RWPE2 (cell line): ENCODE measurements around the gene BIRC5.

Experiments used
- ATAC-seq: fragments of 200-7000 bp; cut with Tn5 transposase; 3 replicates; pipeline ENCODE4 v1.9.1; 2021; ENCODE audit warnings: low read depth
- DNase-seq: peaks from one replicate; pipeline ENCODE4 v3.0.0-alpha.2; 2020; ENCODE audit warnings: low spot score
- H3K27ac ChIP-seq: fragments of 450-650 bp; 2 replicates; pipeline ENCODE4 v1.5.1; 2017; ENCODE audit warnings: mild to moderate bottlenecking; ENCODE audit not compliant: poor library complexity, severe bottlenecking
- H3K27me3 ChIP-seq: fragments of 250-450 bp; sonication (Bioruptor Pico); 2 replicates; pipeline ENCODE4 v1.5.1; 2021; ENCODE audit warnings: mild to moderate bottlenecking, moderate library complexity; ENCODE audit not compliant: insufficient read depth, poor library complexity, severe bottlenecking
- H3K36me3 ChIP-seq: fragments of 250-450 bp; sonication (Bioruptor Pico); 2 replicates; pipeline ENCODE4 v1.5.1; 2020; ENCODE audit warnings: low read depth, mild to moderate bottlenecking, moderate library complexity
- H3K4me1 ChIP-seq: fragments of 250-450 bp; sonication (Bioruptor Pico); 2 replicates; pipeline ENCODE4 v1.5.1; 2021; ENCODE audit warnings: mild to moderate bottlenecking, moderate library complexity; ENCODE audit not compliant: insufficient read depth, poor library complexity, severe bottlenecking
- H3K4me3 ChIP-seq: fragments of 250-450 bp; sonication (Bioruptor Pico); 2 replicates; pipeline ENCODE4 v1.5.1; 2021; ENCODE audit warnings: mild to moderate bottlenecking, moderate library complexity; ENCODE audit not compliant: severe bottlenecking
- H3K9me3 ChIP-seq: fragments of 250-450 bp; sonication (Bioruptor Pico); 2 replicates; pipeline ENCODE4 v1.5.1; 2021; ENCODE audit warnings: mild to moderate bottlenecking, moderate library complexity; ENCODE audit not compliant: severe bottlenecking
- CTCF ChIP-seq: fragments of 450-650 bp; IDR thresholded peaks from one replicate; pipeline ENCODE4 v1.5.1; 2017; ENCODE audit warnings: mild to moderate bottlenecking, moderate library complexity; ENCODE audit not compliant: poor library complexity, severe bottlenecking

The BIRC5 gene

GRCh38 chr17:78183916-78184315 is 30.1 kb upstream of the BIRC5 start:
- H3K27ac ChIP-seq = no peak overlapping the region

GRCh38 chr17:78184351-78184750 is 29.7 kb upstream of the BIRC5 start:
- TF ChIP-seq CTCF = no peak
- DNase-seq = no peak
- Histone ChIP-seq H3K27ac (no peak overlapping the region), H3K9me3 (no peaks in the 10 kb centered on the region), H3K4me1 (peaks cover 22% of the 10 kb centered on the region), H3K4me3 (no peak overlapping the region), H3K27me3 (no peaks in the 10 kb centered on the region), H3K36me3 (peaks cover 64% of the 10 kb centered on the region)
- ATAC-seq = no peak

More at GRCh38 chr17:78183916-78184315, 30.1 kb upstream of the BIRC5 start:
- Histone ChIP-seq H3K36me3 (peaks cover 68% of the 10 kb centered on the region), H3K9me3 (no peaks in the 10 kb centered on the region), H3K4me1 (peaks cover 22% of the 10 kb centered on the region), H3K4me3 (no peak overlapping the region), H3K27me3 (no peaks in the 10 kb centered on the region)
- no peak for DNase-seq
- TF ChIP-seq CTCF = no peak
- ATAC-seq = no peak

- ATAC-seq = no peak
- Histone ChIP-seq H3K9me3 (no peaks in the 10 kb centered on the region), H3K27ac (no peak overlapping the region), H3K27me3 (no peaks in the 10 kb centered on the region), H3K4me1 (peaks cover 19% of the 10 kb centered on the region), H3K4me3 (no peak overlapping the region), H3K36me3 (peaks cover 59% of the 10 kb centered on the region)
- no peak for DNase-seq
- TF ChIP-seq CTCF = no peak
Measured at GRCh38 chr17:78184868-78185267, 29.2 kb upstream of the BIRC5 start.

- ATAC-seq = peak; percentile 37
- peak; percentile 64 for DNase-seq
- no peak for TF ChIP-seq CTCF
- peaks cover 57% of the 10 kb centered on the region for H3K36me3 ChIP-seq
- H3K4me3 ChIP-seq = peak overlapping the region; percentile 49
- no peaks in the 10 kb centered on the region for H3K9me3 ChIP-seq
- peak overlapping the region; percentile 49 for H3K27ac ChIP-seq
- H3K27me3 ChIP-seq = no peaks in the 10 kb centered on the region
- peaks cover 19% of the 10 kb centered on the region for H3K4me1 ChIP-seq
Measured at GRCh38 chr17:78185981-78186691, 27.9 kb upstream of the BIRC5 start.
